NT2/D1 (cell line): ENCODE results near the gene GALNT4.

Source experiments
- SUZ12 ChIP-seq: IDR thresholded peaks from 2 replicates; pipeline ENCODE4 v1.6.1; 2011; ENCODE audit not compliant: insufficient read length, insufficient read depth; ENCODE audit errors: extremely low read depth
- ZNF274 ChIP-seq: IDR thresholded peaks from 2 replicates; pipeline ENCODE4 v1.6.1; 2011; ENCODE audit warnings: mild to moderate bottlenecking, low read depth, low read length

- no peak for TF ChIP-seq SUZ12
- TF ChIP-seq ZNF274 = no peak
Measured at GRCh38 chr12:89517720-89518119, 6.9 kb downstream of the GALNT4 start.
